Inflammatory macrophage treated with lipopolysaccharide for 1 hour (primary cell): Measurements from ENCODE around the gene MNDA.

Experiments used
- DNase-seq, 2 donors: peaks; one replicate each; pipeline ENCODE4 v3.0.0-alpha.2; 2020 to 2022

MNDA gene

GRCh38 chr1:158830904-158831507 lies at the start of gene MNDA:
TSS of gene MNDA (plus strand) at chr1:158831351. CDS start at chr1:158842154, 10,803 bp downstream.
- peak; percentile 96 for DNase-seq

- DNase-seq, result peak in 1 of 2 donors; percentile 45
Measured at GRCh38 chr1:158793604-158794003, 37.5 kb upstream of the MNDA start.

- no peak for DNase-seq
Measured at GRCh38 chr1:158794247-158794646, 36.9 kb upstream of the MNDA start.

GRCh38 chr1:158798531-158798930 lies 32.6 kb upstream of the MNDA start:
- no peak for DNase-seq

- peak; percentile 51 to 73 for DNase-seq
Measured at GRCh38 chr1:158799689-158800088, 31.5 kb upstream of the MNDA start.

GRCh38 chr1:158800526-158800925 lies 30.6 kb upstream of the MNDA start:
- peak; percentile 22 to 59 for DNase-seq

- DNase-seq, result no peak
Measured at GRCh38 chr1:158801396-158801795, 29.8 kb upstream of the MNDA start.

- no peak for DNase-seq
Measured at GRCh38 chr1:158803678-158804077, 27.5 kb upstream of the MNDA start.

GRCh38 chr1:158806916-158807536 lies 24.1 kb upstream of the MNDA start:
- DNase-seq, result no peak

- peak; percentile 63 to 66 for DNase-seq
Measured at GRCh38 chr1:158809256-158809655, 21.9 kb upstream of the MNDA start.

- peak; percentile 89 to 90 for DNase-seq
Measured at GRCh38 chr1:158809862-158810261, 21.3 kb upstream of the MNDA start.

GRCh38 chr1:158810311-158810710 lies 20.8 kb upstream of the MNDA start:
- DNase-seq, result peak in 1 of 2 donors; percentile 43

GRCh38 chr1:158812336-158812735 lies 18.8 kb upstream of the MNDA start:
- peak in 1 of 2 donors; percentile 58 for DNase-seq

- DNase-seq, result peak; percentile 50 to 54
Measured at GRCh38 chr1:158813164-158813563, 18.0 kb upstream of the MNDA start.

GRCh38 chr1:158814970-158815369 lies 16.2 kb upstream of the MNDA start:
- DNase-seq, result no peak

GRCh38 chr1:158818560-158818959 lies 12.6 kb upstream of the MNDA start:
- peak; percentile 40 to 50 for DNase-seq

GRCh38 chr1:158818975-158819431 lies 12.1 kb upstream of the MNDA start:
- DNase-seq, result no peak

GRCh38 chr1:158819461-158820443 lies 11.4 kb upstream of the MNDA start:
- no peak for DNase-seq

- DNase-seq, result no peak
Measured at GRCh38 chr1:158821723-158822122, 9.4 kb upstream of the MNDA start.

GRCh38 chr1:158830074-158830677 lies 975 bp upstream of the MNDA start:
- peak in 1 of 2 donors; percentile 20 for DNase-seq

GRCh38 chr1:158833264-158833663 lies 2.1 kb downstream of the MNDA start:
- DNase-seq, result peak; percentile 85 to 91

GRCh38 chr1:158836038-158836437 lies 4.9 kb downstream of the MNDA start:
- peak in 1 of 2 donors; percentile 37 for DNase-seq

- no peak for DNase-seq
Measured at GRCh38 chr1:158838660-158839059, 7.5 kb downstream of the MNDA start.
